ENCODE data around the gene TFAP2D. TPM values are rescaled to one million over a fixed set of nuclear protein-coding genes. Genes with fewer than 3 reads are reported as not detected.

TFAP2D gene
- total RNA-seq, 1 donor from 2014 or later = not detected

DNA sequence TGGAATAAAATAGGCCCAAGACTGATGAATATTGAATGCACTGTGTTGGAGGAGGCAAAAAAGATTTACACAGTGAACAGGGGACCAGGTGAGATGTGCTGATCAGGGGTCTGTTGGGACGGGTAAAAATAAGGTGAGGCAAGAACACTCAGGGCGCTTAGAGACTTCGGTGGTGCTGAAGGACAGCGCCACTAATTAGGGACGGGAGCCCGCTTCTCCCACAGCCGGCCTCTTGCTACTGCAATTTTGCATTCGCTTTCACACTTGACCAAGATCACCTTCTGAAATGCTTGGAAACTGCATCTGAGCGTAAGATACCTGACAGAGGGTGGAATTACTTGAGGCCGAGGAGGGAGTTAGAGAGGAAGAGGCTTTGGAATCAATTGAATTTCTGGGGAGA is 7.3 kb downstream of the TFAP2D start:
- H3K36me3 Mint-ChIP-seq = no peaks in the 10 kb centered on the region
- no peak overlapping the region for H3K27ac Mint-ChIP-seq
- no peaks in the 10 kb centered on the region for H3K9me3 Mint-ChIP-seq
- DNase-seq (ENCODE audit: low spot score in 2 of 2, unreplicated experiment in 2 of 2) = peak in 1 of 2 experiments; percentile 57
- no peaks in the 10 kb centered on the region for H3K4me1 Mint-ChIP-seq
- H3K27me3 Mint-ChIP-seq (ENCODE audit: low read depth) = peaks cover 100% of the 10 kb centered on the region
- H3K4me3 Mint-ChIP-seq = no peak overlapping the region
- no peak for TF ChIP-seq CTCF (IDR thresholded peaks at IDR 0.05; ENCODE audit: unreplicated experiment)

DNA sequence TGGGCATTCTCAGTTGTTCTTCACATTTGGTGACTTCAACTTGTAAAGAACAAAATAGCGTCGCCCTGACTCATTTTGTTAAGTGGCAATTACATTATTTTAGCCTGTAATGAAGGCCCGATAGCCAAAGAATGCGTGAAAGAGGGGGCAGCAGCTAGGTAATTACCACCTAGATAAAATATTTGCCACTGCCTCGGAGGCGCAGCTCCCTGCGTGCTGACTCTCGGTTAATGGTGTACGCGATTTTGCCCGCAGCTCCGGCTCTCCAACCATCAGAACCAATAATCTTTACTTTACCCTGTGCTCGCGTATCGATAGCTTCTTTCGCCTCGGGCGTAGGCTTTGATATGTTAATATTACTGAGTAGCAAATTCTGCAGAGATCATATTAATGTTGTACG is 8.7 kb downstream of the TFAP2D start:
- Mint-ChIP-seq H3K27ac (no peak overlapping the region), H3K4me1 (no peaks in the 10 kb centered on the region), H3K36me3 (no peaks in the 10 kb centered on the region), H3K27me3 (ENCODE audit: low read depth) (peaks cover 100% of the 10 kb centered on the region), H3K4me3 (no peak overlapping the region), H3K9me3 (no peaks in the 10 kb centered on the region)
- no peak for TF ChIP-seq CTCF (IDR thresholded peaks at IDR 0.05; ENCODE audit: unreplicated experiment)
- no peak for DNase-seq (ENCODE audit: low spot score in 2 of 2, unreplicated experiment in 2 of 2)

DNA sequence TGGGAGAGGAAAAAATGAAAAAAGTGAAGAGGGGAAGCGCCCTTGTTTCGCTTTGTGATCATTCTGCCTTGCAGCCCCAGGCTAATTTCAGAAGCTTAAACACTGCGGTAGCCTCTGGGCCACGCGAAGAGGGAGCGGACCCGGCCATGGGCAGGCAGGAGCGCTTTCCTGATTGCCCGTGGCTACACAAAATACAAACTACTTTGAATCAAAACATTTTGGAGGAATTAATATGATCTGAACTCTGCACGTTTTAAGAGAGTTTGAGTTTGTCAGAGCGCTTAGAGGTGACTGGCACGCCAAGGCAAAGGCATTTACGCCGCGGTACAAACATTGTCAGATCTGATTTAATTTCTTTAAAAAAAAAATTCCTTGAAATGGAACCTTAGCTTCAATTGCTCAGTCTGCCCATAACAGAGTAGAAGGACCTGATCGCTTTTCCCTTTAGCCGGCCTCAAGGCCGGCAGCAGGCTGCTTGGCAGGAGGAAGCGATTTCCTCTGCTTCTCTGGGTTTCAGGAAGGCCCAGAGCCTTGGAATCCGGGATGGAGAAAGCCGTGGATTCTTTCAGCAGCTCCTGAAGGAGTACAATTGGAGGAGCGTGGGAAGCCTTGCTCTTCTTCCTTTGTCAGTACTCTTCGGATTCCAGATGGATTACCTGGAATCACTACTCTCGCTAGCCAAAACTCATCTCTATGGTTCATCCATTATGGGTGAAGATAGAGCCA is 9.7 kb downstream of the TFAP2D start:
- peaks cover 100% of the 10 kb centered on the region for H3K27me3 Mint-ChIP-seq (ENCODE audit: low read depth)
- no peak for DNase-seq (ENCODE audit: low spot score in 2 of 2, unreplicated experiment in 2 of 2)
- no peak overlapping the region for H3K4me3 Mint-ChIP-seq
- H3K27ac Mint-ChIP-seq = no peak overlapping the region
- no peak for TF ChIP-seq CTCF (IDR thresholded peaks at IDR 0.05; ENCODE audit: unreplicated experiment)
- H3K36me3 Mint-ChIP-seq = no peaks in the 10 kb centered on the region
- no peaks in the 10 kb centered on the region for H3K4me1 Mint-ChIP-seq
- no peaks in the 10 kb centered on the region for H3K9me3 Mint-ChIP-seq

DNA sequence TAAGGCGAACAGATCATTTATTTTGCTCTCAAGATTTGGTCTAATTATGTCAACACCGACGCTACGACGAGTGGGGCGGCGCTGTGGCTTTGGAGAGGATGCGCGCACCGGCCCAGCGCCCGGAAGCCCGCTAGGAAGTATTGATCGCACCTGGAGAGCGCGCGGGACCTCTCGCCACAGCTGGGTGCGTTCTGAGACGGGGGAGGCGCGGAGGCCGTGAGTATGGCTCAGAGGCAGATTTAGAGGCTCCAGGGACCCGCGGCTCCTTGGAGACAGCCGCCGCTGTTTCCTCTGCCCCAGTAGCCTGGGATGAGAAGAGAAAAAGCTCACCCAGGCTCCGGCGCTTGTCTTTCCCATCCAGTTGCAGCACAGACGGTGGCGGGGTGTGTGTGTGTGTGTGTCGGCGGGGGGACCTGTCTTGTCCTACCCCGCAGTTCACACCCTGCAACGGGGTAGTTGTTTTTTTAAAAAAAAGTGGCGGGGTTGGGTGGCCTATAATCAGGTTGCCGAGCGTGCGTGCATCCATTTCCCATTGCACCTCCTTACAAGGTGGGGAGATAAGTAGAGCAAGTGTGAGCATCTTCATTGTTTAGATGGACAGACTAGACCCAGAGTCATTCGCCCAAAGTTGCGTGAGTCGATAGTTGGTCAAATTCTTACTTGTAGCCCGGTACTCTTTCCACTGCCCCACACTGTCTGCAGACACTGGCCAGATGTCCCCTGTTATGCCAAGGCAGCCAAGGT is 11.2 kb downstream of the TFAP2D start:
- Mint-ChIP-seq H3K27ac (no peak overlapping the region), H3K4me3 (no peak overlapping the region), H3K4me1 (no peaks in the 10 kb centered on the region), H3K36me3 (no peaks in the 10 kb centered on the region), H3K9me3 (no peaks in the 10 kb centered on the region), H3K27me3 (ENCODE audit: low read depth) (peaks cover 99% of the 10 kb centered on the region)
- no peak for DNase-seq (ENCODE audit: low spot score in 2 of 2, unreplicated experiment in 2 of 2)
- no peak for TF ChIP-seq CTCF (IDR thresholded peaks at IDR 0.05; ENCODE audit: unreplicated experiment)

GRCh38 chr6:50734488-50734887 is 21.2 kb downstream of the TFAP2D start:
- Mint-ChIP-seq H3K9me3 (no peaks in the 10 kb centered on the region), H3K4me3 (no peak overlapping the region), H3K36me3 (no peaks in the 10 kb centered on the region), H3K27ac (no peak overlapping the region), H3K4me1 (no peaks in the 10 kb centered on the region), H3K27me3 (ENCODE audit: low read depth) (peaks cover 72% of the 10 kb centered on the region)
- no peak for TF ChIP-seq CTCF (IDR thresholded peaks at IDR 0.05; ENCODE audit: unreplicated experiment)
- DNase-seq (ENCODE audit: low spot score in 2 of 2, unreplicated experiment in 2 of 2) = no peak
